ENCODE data around the gene NFE2L3. TPM values are rescaled to one million over a fixed set of nuclear protein-coding genes. Genes with fewer than 3 reads are reported as not detected.

NFE2L3 gene
- total and polyA plus RNA-seq, 2 experiments from 2014 or later = 6.5 to 10.0 TPM

- no peaks in the 10 kb centered on the region for H3K79me2 ChIP-seq
- TF ChIP-seq EZH2 (IDR thresholded peaks at IDR 0.05; ENCODE audit: borderline replicate concordance) (no peak), EZH2phosphoT487 (IDR thresholded peaks at IDR 0.05; ENCODE audit: low read depth, severe bottlenecking, unreplicated experiment) (no peak), CTCF (IDR thresholded peaks at IDR 0.05; ENCODE audit: poor library complexity) (no peak)
- H3K4me2 ChIP-seq = no peak overlapping the region
- no peaks in the 10 kb centered on the region for H3K9me3 ChIP-seq (ENCODE audit: low read depth)
- WGBS (ENCODE audit: low lambda C conversion rate, missing lambda C conversion rate) = 39% methylated on average over 5 of the region's 5 CpGs
- H2AFZ ChIP-seq = no peak overlapping the region
- no peaks in the 10 kb centered on the region for H3K9me2 ChIP-seq (replicated peaks; ENCODE audit: insufficient read depth)
- DNase-seq (ENCODE audit: low spot score) = no peak
- H3K27me3 ChIP-seq = no peaks in the 10 kb centered on the region
- H4K20me1 ChIP-seq (ENCODE audit: insufficient read depth, poor library complexity, severe bottlenecking) = no peaks in the 10 kb centered on the region
- no peaks in the 10 kb centered on the region for H3K36me3 ChIP-seq (replicated peaks; ENCODE audit: insufficient read depth, low read depth)
- H3K4me1 ChIP-seq (ENCODE audit: insufficient read depth) = peaks cover 8% of the 10 kb centered on the region
- H3K4me3 ChIP-seq = no peak overlapping the region
- peak overlapping the region; percentile 43 for H3K27ac ChIP-seq
Measured at GRCh38 chr7:26180792-26181198, 28.8 kb downstream of the NFE2L3 start.

GRCh38 chr7:26181474-26182227 lies 29.7 kb downstream of the NFE2L3 start:
- 86% methylated on average over 3 of the region's 3 CpGs for WGBS (ENCODE audit: low lambda C conversion rate, missing lambda C conversion rate)
- H3K4me3 ChIP-seq = no peak overlapping the region

GRCh38 chr7:26182283-26182682 lies 30.3 kb downstream of the NFE2L3 start:
- no peak overlapping the region for H3K27ac ChIP-seq
- no peak for TF ChIP-seq EZH2 (IDR thresholded peaks at IDR 0.05; ENCODE audit: borderline replicate concordance)
- no peak for TF ChIP-seq CTCF (IDR thresholded peaks at IDR 0.05; ENCODE audit: poor library complexity)
- no peak for TF ChIP-seq EZH2phosphoT487 (IDR thresholded peaks at IDR 0.05; ENCODE audit: low read depth, severe bottlenecking, unreplicated experiment)

More at GRCh38 chr7:26181474-26182227, 29.7 kb downstream of the NFE2L3 start:
- no peak overlapping the region for H3K4me2 ChIP-seq
- peak overlapping the region; percentile 37 for H3K27ac ChIP-seq
- no peak for DNase-seq (ENCODE audit: low spot score)
- H3K9me3 ChIP-seq (ENCODE audit: low read depth) = no peaks in the 10 kb centered on the region
- no peaks in the 10 kb centered on the region for H3K36me3 ChIP-seq (replicated peaks; ENCODE audit: insufficient read depth, low read depth)
- H3K4me1 ChIP-seq (ENCODE audit: insufficient read depth) = peaks cover 8% of the 10 kb centered on the region
- H3K79me2 ChIP-seq = no peaks in the 10 kb centered on the region
- no peaks in the 10 kb centered on the region for H3K27me3 ChIP-seq
- H3K9me2 ChIP-seq (replicated peaks; ENCODE audit: insufficient read depth) = no peaks in the 10 kb centered on the region
- TF ChIP-seq EZH2phosphoT487 (IDR thresholded peaks at IDR 0.05; ENCODE audit: low read depth, severe bottlenecking, unreplicated experiment) (no peak), EZH2 (IDR thresholded peaks at IDR 0.05; ENCODE audit: borderline replicate concordance) (no peak), CTCF (IDR thresholded peaks at IDR 0.05; ENCODE audit: poor library complexity) (no peak)
- H4K20me1 ChIP-seq (ENCODE audit: insufficient read depth, poor library complexity, severe bottlenecking) = no peaks in the 10 kb centered on the region
- H2AFZ ChIP-seq = no peak overlapping the region

More at GRCh38 chr7:26182283-26182682, 30.3 kb downstream of the NFE2L3 start:
- Histone ChIP-seq H3K4me2 (no peak overlapping the region), H3K4me3 (no peak overlapping the region), H3K36me3 (replicated peaks; ENCODE audit: insufficient read depth, low read depth) (no peaks in the 10 kb centered on the region), H3K4me1 (ENCODE audit: insufficient read depth) (peaks cover 8% of the 10 kb centered on the region), H3K9me3 (ENCODE audit: low read depth) (no peaks in the 10 kb centered on the region), H3K79me2 (no peaks in the 10 kb centered on the region), H3K9me2 (replicated peaks; ENCODE audit: insufficient read depth) (no peaks in the 10 kb centered on the region), H4K20me1 (ENCODE audit: insufficient read depth, poor library complexity, severe bottlenecking) (peaks cover 3% of the 10 kb centered on the region), H3K27me3 (no peaks in the 10 kb centered on the region), H2AFZ (no peak overlapping the region)
- DNase-seq (ENCODE audit: low spot score) = no peak
- WGBS (ENCODE audit: low lambda C conversion rate, missing lambda C conversion rate) = 89% methylated on average over 6 of the region's 6 CpGs

Data from hepatocyte (in vitro differentiated cells).